H1 (cell line): ENCODE measurements around the gene RFNG. TPM values are rescaled to one million over a fixed set of nuclear protein-coding genes. Genes with fewer than 3 reads are reported as not detected.

Experiments used
- HDAC6 ChIP-seq: IDR thresholded peaks from one replicate; pipeline ENCODE4 v1.7.1; 2012; ENCODE audit warnings: low read depth, mild to moderate bottlenecking, inconsistent platforms, low read length, moderate library complexity
- polyA plus RNA-seq, 7 experiments: library from polyadenylated mRNA; depleted of rRNA in 3 of 7; stranded (reverse) in 5 of 7; unstranded in 2 of 7; fragments of >200 nt in 5 of 7; fragments of 200-250 nt in 2 of 7; gene quantifications; 1 replicate in 5 of 7; 2 replicates in 1 of 7; 4 replicates in 1 of 7; pipeline versions ENCODE4 v1.2.1 to v1.2.3, GENCODE V29; 2011 to 2013; ENCODE audit warnings: missing spikeins in 2 of 7, mixed read lengths in 2 of 7
- total RNA-seq: library from RNA; stranded (reverse); fragmentation: NEBNext Ultra II Directional; extraction: Animal tissue kit (Norgen Biotek cat#: 25700); gene quantifications from 2 replicates; pipeline ENCODE4 v1.2.1, GENCODE V29; 2021

The RFNG gene
- total and polyA plus RNA-seq, 2 of the 8 experiments (the other 6 are each of a cell fraction or from before 2014, with no cell fraction given): 26.7 to 28.4 TPM

DNA sequence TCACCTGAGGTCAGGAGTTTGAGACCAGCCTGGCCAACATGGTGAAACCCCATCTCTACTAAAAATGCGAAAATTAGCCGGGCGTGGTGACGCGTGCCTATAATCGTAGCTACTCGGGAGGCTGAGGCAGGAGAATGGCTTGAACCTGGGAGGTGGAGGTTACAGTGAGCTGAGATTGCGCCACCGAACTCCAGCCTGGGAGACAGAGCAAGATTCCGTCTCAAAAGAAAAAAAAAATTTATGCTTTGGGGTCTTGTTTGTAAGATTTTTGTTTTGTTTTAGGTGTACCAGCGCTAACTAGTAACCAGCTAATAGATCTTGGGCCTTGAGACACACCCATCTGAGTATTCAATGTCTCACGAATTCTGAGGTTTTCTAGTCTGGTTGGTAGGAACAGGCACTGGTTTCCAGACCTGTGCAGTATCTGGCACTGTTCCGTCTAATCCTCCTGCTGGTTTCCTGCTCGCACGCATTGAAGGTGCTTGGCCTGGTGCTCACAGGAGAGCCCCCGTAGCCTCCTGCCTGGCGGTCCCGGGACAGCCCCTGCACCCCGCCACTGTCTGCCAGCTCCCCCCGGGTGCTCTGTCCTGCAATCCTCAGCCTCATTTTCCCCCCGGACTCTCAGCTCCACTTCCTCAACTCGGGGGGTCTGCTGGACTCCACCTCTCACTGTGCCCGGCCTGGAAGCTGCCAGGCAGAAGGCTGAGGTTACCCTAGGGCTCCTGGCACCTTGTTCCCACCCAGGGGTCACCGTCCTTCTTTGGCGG lies 24.6 kb upstream of the RFNG start (continued):
- no peak for TF ChIP-seq HDAC6
